ENCODE measurements around the gene KDELR1. TPM values are rescaled to one million over a fixed set of nuclear protein-coding genes. Genes with fewer than 3 reads are reported as not detected.
A peak's percentile ranks its signal among the peaks of the same experiment; 100 is the strongest.

KDELR1 gene
- total RNA-seq, 6 experiments from 2014 or later = 354 to 455 (median 395) TPM

DNA sequence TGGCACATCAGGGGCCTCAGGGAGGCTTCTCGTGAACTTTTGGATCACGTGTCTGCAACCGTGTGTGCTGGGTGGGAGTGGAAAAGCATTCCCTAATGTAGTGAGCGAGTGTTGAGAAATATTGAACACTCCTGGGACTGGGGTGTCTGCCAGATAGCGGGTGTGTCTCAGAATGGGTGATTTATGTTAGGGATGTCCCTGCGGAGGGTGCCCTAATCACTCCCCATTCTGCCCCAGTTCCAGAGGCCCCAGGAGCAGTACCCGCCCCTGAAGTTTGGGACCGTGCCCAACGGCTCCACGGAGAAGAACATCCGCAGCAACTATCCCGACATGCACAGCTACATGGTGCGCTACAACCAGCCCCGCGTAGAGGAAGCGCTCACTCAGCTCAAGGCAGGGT is 30.2 kb upstream of the KDELR1 start:
- no peak for DNase-seq
- H3K4me1 Mint-ChIP-seq (ENCODE audit: low read depth) = peaks cover 19% of the 10 kb centered on the region

DNA sequence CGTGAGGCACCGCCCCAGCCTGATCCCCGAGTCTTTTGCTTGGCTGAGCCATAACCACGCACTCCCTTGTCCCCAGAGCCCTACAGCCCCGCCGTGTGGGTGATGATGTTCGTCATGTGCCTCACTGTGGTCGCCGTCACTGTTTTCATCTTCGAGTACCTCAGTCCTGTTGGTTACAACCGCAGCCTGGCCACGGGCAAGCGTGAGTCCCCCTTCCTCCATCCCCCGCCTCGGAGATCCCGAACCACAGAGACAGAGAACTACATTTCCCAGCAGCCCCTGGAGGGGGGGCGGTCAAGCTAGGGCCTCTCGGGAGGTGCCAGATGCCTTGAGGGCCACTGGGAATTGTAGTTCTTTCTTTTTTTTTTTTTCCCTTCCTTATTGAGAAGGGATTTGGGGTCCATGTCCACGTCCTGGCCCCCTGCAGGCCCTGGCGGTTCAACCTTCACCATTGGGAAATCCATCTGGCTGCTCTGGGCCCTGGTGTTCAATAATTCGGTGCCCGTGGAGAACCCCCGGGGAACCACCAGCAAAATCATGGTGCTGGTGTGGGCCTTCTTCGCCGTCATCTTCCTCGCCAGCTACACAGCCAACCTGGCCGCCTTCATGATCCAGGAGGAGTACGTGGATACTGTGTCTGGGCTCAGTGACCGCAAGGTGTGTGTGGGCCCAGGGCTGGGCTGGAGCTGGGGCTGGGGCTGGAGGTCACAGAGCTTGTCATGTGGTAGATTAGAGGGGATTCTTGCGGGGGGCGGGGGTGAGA is 28.0 kb upstream of the KDELR1 start:
- TF ChIP-seq, protein P1, sequence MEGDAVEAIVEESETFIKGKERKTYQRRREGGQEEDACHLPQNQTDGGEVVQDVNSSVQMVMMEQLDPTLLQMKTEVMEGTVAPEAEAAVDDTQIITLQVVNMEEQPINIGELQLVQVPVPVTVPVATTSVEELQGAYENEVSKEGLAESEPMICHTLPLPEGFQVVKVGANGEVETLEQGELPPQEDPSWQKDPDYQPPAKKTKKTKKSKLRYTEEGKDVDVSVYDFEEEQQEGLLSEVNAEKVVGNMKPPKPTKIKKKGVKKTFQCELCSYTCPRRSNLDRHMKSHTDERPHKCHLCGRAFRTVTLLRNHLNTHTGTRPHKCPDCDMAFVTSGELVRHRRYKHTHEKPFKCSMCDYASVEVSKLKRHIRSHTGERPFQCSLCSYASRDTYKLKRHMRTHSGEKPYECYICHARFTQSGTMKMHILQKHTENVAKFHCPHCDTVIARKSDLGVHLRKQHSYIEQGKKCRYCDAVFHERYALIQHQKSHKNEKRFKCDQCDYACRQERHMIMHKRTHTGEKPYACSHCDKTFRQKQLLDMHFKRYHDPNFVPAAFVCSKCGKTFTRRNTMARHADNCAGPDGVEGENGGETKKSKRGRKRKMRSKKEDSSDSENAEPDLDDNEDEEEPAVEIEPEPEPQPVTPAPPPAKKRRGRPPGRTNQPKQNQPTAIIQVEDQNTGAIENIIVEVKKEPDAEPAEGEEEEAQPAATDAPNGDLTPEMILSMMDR (IDR thresholded peaks at IDR 0.05) = no peak
- DNase-seq = no peak
- H3K36me3 Mint-ChIP-seq (ENCODE audit: low read depth) = no peaks in the 10 kb centered on the region
- peaks cover 8% of the 10 kb centered on the region for H3K27me3 Mint-ChIP-seq (ENCODE audit: insufficient read depth)
- no peaks in the 10 kb centered on the region for H3K9me3 Mint-ChIP-seq
- H3K4me1 Mint-ChIP-seq (ENCODE audit: low read depth) = peaks cover 11% of the 10 kb centered on the region
- no peak overlapping the region; the same call in 1 of the 2 replicates for H3K27ac Mint-ChIP-seq
- H3K4me3 Mint-ChIP-seq = no peak overlapping the region

More for the DNA sequence above, 30.2 kb upstream of the KDELR1 start:
- TF ChIP-seq, protein P1 (IDR thresholded peaks at IDR 0.05) = no peak
- H3K4me3 Mint-ChIP-seq = no peak overlapping the region
- no peak overlapping the region for H3K27ac Mint-ChIP-seq
- no peaks in the 10 kb centered on the region for H3K9me3 Mint-ChIP-seq
- H3K36me3 Mint-ChIP-seq (ENCODE audit: low read depth) = no peaks in the 10 kb centered on the region
- peaks cover 7% of the 10 kb centered on the region for H3K27me3 Mint-ChIP-seq (ENCODE audit: insufficient read depth)

DNA sequence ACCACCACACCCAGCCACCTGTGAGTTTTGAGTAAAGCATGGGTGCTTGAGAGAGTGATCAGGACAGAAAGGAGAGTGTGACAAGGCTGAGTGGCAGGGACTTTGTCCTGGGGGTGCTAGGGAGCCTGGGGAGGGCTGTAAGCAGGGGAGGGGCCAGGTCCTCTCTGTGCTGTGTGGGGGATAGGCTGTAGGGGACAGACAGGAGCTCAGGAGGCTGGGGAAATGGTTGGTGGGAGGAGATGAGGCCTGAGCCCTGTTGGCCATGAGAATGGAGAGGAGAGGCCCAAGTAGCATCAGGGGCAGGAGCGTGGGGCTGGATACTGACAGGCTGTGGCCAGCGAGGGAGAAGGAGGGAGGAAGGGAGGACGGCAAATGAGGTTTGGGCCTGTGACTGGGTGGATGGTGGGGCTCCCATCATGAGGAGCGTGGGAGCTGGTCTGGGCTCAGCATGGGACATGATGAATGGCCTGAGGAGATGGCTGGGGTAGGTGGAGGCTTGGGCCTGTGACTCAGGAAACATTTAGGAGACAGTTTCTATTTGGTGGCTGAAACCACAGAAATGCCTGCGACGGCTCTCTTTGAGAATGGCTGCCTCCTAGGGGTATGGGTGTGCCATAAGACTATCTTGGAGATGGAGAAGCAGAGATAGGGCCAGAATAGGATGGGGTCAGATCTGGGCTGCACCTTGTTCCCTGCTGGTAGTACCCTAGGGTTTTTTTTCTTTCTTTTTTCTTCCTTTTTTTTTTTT is 27.1 kb upstream of the KDELR1 start:
- peak; percentile 40 for DNase-seq
- H3K36me3 Mint-ChIP-seq (ENCODE audit: low read depth) = no peaks in the 10 kb centered on the region
- TF ChIP-seq, protein P1 (IDR thresholded peaks at IDR 0.05) = no peak; the same call in 1 of the 2 replicates
- H3K27ac Mint-ChIP-seq = no peak overlapping the region; the same call in none of the 2 replicates
- no peaks in the 10 kb centered on the region for H3K9me3 Mint-ChIP-seq
- H3K4me3 Mint-ChIP-seq = no peak overlapping the region
- peaks cover 8% of the 10 kb centered on the region; the same call in 1 of the 2 replicates for H3K4me1 Mint-ChIP-seq (ENCODE audit: low read depth)
- peaks cover 8% of the 10 kb centered on the region for H3K27me3 Mint-ChIP-seq (ENCODE audit: insufficient read depth)

DNA sequence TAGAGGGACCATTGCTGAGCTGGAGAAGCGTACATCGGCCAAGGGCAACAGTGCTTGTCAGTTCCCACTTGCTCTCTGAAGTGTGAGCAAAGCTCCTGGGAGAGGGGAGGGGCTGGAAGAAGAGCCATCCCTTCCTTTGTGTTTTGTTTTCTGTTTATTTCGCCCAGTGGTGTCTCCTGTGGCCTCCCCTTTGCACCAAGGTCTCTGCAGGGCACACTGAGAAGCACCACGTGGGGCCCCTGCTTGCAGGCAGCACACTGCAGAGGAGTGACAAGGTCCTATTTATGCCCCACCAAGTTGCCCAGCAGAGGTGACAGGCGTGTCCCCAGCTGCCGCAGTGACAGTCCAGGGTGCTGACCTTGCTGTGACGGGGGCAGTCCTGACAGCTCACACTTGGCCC is 26.1 kb upstream of the KDELR1 start:
- Mint-ChIP-seq H3K4me1 (ENCODE audit: low read depth) (peaks cover 4% of the 10 kb centered on the region; the same call in 1 of the 2 replicates), H3K27ac (no peak overlapping the region; the same call in 1 of the 2 replicates), H3K27me3 (ENCODE audit: insufficient read depth) (peaks cover 8% of the 10 kb centered on the region), H3K36me3 (ENCODE audit: low read depth) (no peaks in the 10 kb centered on the region), H3K4me3 (no peak overlapping the region), H3K9me3 (no peaks in the 10 kb centered on the region)
- no peak for DNase-seq
- TF ChIP-seq, protein P1 (IDR thresholded peaks at IDR 0.05) = no peak

DNA sequence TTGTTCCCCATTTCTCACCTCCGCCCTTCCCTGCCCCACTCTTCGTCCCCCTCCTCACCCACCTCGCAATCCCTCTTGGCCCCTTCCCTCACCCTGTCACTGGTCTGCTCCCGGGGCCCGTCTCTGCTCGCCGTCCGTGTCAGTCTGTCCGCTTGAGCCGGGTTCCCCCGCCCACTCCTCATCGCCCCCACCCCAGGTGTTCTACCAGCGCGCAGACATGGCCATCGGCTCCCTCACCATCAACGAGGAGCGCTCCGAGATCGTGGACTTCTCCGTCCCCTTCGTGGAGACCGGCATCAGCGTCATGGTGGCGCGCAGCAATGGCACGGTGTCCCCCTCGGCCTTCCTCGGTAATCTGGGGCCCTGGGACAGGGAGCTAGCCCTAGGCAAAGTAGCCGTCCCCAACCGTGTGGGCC is 24.5 kb upstream of the KDELR1 start:
- no peak overlapping the region for H3K4me3 Mint-ChIP-seq
- H3K4me1 Mint-ChIP-seq (ENCODE audit: low read depth) = peaks cover 4% of the 10 kb centered on the region; the same call in 1 of the 2 replicates
- H3K9me3 Mint-ChIP-seq = no peaks in the 10 kb centered on the region
- H3K27me3 Mint-ChIP-seq (ENCODE audit: insufficient read depth) = peaks cover 8% of the 10 kb centered on the region
- no peaks in the 10 kb centered on the region for H3K36me3 Mint-ChIP-seq (ENCODE audit: low read depth)
- DNase-seq = no peak
- TF ChIP-seq, protein P1 (IDR thresholded peaks at IDR 0.05) = no peak
- no peak overlapping the region for H3K27ac Mint-ChIP-seq

All from HFFc6 (cell line).